ENCODE data around the gene MALRD1. TPM values are rescaled to one million over a fixed set of nuclear protein-coding genes. Genes with fewer than 3 reads are reported as not detected.
A peak's percentile ranks its signal among the peaks of the same experiment; 100 is the strongest.

MALRD1 gene
- total RNA-seq, 6 experiments from 2014 or later, result 0.29 to 0.49 (median 0.34) TPM; not detected in 2

DNA sequence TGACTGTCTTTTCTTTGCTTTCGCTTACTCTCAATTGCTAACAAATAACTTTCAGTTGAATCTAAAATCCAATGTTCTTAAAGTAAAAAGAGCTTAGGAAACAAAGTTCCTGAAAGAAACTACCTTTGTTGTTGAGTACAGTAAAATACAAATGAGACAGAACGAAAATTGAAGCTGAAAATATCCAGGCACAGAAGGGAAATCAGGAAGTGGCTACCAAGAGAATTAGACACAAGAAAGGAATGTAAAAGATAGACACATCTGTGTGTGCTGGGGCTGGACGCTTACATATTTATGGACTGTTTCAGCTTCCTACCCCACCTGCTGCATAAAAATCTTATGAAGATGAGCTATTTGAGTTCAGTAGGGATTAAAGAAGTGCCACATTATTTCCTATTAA, 606.0 kb downstream of the MALRD1 start:
- Histone ChIP-seq H3K27ac (no peak overlapping the region), H3K9me3 (no peaks in the 10 kb centered on the region), H3K4me3 (no peak overlapping the region), H3K4me1 (peaks cover 0 to 29% (median 10%) of the 10 kb centered on the region in 4 donors), H3K36me3 (no peaks in the 10 kb centered on the region), H3K27me3 (no peaks in the 10 kb centered on the region)
- TF ChIP-seq, protein P1, sequence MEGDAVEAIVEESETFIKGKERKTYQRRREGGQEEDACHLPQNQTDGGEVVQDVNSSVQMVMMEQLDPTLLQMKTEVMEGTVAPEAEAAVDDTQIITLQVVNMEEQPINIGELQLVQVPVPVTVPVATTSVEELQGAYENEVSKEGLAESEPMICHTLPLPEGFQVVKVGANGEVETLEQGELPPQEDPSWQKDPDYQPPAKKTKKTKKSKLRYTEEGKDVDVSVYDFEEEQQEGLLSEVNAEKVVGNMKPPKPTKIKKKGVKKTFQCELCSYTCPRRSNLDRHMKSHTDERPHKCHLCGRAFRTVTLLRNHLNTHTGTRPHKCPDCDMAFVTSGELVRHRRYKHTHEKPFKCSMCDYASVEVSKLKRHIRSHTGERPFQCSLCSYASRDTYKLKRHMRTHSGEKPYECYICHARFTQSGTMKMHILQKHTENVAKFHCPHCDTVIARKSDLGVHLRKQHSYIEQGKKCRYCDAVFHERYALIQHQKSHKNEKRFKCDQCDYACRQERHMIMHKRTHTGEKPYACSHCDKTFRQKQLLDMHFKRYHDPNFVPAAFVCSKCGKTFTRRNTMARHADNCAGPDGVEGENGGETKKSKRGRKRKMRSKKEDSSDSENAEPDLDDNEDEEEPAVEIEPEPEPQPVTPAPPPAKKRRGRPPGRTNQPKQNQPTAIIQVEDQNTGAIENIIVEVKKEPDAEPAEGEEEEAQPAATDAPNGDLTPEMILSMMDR (IDR thresholded peaks at IDR 0.05), result no peak
- TF ChIP-seq POLR2A (IDR thresholded peaks at IDR 0.05), result no peak
- DNase-seq (no peak), ATAC-seq (no peak)
- intact Hi-C loops (cut with DNase I), result no loop called here
- WGBS (ENCODE audit: insufficient coverage, low coverage, low lambda C conversion rate, missing lambda C conversion rate), result 64% methylated on average over 3 of the region's 3 CpGs

DNA sequence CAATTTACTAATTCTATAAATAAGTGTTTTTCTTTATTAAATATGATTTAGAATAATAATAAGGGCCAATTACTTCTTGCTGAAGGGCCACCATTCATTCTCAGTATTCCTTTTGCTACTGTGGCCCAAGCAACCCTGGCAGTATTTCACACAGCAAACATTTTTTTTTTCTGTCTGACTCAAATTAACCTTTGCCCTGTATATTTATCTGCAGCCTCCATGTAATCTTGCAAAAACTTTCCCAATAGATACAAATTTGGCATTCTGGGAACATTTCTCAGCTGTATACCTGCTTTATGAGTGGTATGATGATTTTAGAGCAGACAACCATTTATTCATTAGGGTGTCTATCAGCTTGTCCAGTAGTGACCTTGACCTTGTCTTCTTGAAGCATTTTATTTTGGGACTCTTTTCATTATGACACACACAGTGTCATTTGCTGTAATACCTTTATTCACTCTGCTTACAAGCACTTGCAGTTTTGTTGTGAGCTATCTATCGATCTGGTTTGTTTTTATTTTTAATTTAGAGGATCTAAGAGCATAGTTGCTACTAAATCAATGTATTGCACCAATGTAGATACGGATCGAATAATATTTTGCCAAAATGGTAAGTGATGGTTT, 607.9 kb downstream of the MALRD1 start:
- Histone ChIP-seq H3K27ac (no peak overlapping the region), H3K36me3 (no peaks in the 10 kb centered on the region), H3K27me3 (no peaks in the 10 kb centered on the region), H3K9me3 (no peaks in the 10 kb centered on the region), H3K4me3 (no peak overlapping the region), H3K4me1 (peaks cover 0 to 29% (median 10%) of the 10 kb centered on the region in 4 donors)
- 33% methylated on average over 3 of the region's 3 CpGs for WGBS (ENCODE audit: insufficient coverage, low coverage, low lambda C conversion rate, missing lambda C conversion rate)
- intact Hi-C loops (cut with DNase I), result no loop called here
- no peak for DNase-seq
- peak; percentile 82 to 88 (median 84) for ATAC-seq
- TF ChIP-seq POLR2A (IDR thresholded peaks at IDR 0.05), result no peak
- TF ChIP-seq, protein P1 (IDR thresholded peaks at IDR 0.05), result no peak

- ATAC-seq (no peak), DNase-seq (no peak)
- Histone ChIP-seq H3K27me3 (no peaks in the 10 kb centered on the region), H3K36me3 (no peaks in the 10 kb centered on the region), H3K9me3 (no peaks in the 10 kb centered on the region), H3K4me3 (no peak overlapping the region), H3K27ac (no peak overlapping the region), H3K4me1 (peaks cover 0 to 29% (median 10%) of the 10 kb centered on the region in 4 donors)
- 39% methylated on average over 3 of the region's 3 CpGs for WGBS (ENCODE audit: insufficient coverage, low coverage, low lambda C conversion rate, missing lambda C conversion rate)
- intact Hi-C loops (cut with DNase I), result no loop called here
- no peak for TF ChIP-seq POLR2A (IDR thresholded peaks at IDR 0.05)
- TF ChIP-seq, protein P1 (IDR thresholded peaks at IDR 0.05), result no peak
These were observed 609.5 kb downstream of the MALRD1 start for GRCh38 chr10:19658131-19658530.

DNA sequence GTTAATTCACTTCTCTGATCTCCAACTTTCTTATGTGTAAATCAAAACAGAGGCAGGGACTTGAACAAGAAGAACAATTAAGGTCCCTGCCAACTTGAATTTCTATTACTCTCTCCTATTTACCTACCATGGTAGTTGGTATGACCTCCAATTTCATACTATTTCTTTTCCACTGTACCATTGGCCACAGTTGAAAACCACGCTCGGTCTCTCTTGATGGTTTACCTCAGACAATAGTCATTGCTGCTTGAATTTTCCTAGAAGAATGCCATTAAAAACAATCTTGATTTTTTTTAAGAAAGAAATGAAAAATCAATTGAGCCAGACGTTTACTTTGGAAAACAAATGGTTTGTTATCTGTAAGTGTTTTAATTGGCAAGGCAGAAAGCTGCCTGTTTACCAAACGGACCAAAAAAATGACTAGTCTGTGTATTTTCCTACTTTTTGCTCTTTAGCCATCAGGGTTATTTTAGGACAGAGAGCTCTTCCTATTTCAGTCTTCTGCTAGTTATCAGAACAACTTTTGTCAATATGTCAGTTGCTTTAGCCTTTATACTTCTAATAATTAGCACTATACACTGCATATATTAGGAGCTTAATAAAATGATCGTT, 610.1 kb downstream of the MALRD1 start:
- H3K4me3 ChIP-seq, result no peak overlapping the region
- no peaks in the 10 kb centered on the region for H3K36me3 ChIP-seq
- no peaks in the 10 kb centered on the region for H3K27me3 ChIP-seq
- no peaks in the 10 kb centered on the region for H3K9me3 ChIP-seq
- intact Hi-C loops (cut with DNase I), result no loop called here
- ATAC-seq (peak; percentile 82 to 92 (median 88)), DNase-seq (no peak)
- 16% methylated on average over 5 of the region's 5 CpGs for WGBS (ENCODE audit: insufficient coverage, low coverage, low lambda C conversion rate, missing lambda C conversion rate)
- H3K27ac ChIP-seq, result no peak overlapping the region
- peaks cover 0 to 29% (median 10%) of the 10 kb centered on the region in 4 donors for H3K4me1 ChIP-seq
- TF ChIP-seq, protein P1 (IDR thresholded peaks at IDR 0.05), result no peak
- no peak for TF ChIP-seq POLR2A (IDR thresholded peaks at IDR 0.05)

Data from right lobe of liver (tissue), 6 donors.